SKM-1 (cell line): ENCODE results near the gene NACC2.

ENCODE experiments used
- DNase-seq: peaks from one replicate; lab custom pipeline; 2025; ENCODE audit not compliant: unreplicated experiment; lab: John Stamatoyannopoulos, UW

NACC2 gene

DNA sequence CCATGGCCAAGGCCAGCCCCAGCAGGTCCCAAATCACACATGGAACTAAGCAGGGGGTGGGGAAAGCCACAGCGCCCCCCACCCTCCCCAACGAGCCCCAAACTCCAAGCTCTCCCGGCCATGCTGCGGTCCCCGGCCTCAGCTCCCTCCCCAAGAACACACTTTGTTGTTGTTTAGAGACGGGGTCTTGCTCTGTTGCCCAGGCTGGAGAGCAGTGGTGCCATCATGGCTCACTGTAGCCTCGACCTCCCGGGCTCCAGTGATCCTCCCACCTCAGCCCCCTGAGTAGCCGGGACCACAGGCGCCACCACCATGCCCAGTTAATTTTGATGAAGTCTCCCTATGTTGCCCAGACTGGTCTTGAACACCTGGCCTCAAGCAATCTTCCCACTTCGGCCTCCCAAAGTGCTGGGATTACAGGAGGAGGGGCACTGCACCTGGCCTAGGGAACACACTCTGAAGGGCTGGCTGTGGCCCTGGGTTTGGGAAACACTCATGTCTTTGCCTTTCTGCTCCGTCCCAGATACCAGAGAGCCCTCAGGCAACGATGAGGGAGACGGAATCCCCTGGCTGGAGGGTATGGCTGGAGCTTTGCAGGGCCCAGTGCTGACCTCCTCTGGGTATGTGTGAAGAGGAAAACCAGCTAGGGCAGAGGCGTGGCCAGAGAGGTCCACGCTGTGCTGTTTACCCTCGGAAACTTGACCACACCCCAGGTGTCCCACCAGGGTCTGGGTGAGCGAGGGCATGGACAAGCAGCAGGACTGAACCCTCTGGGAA, 80.8 kb downstream of the NACC2 start:
- no peak for DNase-seq

GRCh38 chr9:136013524-136014034, 81.5 kb downstream of the NACC2 start:
- no peak for DNase-seq

DNA sequence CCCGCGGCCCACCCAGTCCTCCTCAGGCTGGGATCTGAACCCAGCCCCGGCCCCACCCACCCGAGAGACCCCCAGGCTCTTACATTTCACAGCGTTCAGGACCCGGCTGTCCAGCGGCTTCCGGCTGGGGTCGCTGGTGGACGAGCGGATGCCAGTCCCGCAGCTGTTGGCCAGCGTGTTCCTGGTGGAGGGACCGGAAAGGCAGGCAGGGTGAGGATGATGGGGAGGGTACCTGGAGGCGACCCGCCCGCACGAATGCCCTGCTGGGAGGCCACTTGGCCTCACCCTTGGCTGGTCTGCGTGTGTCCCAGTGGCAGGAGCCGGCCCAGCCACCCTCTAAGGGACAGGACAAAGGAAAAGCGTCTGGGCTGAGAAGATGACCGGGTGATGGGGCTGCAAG, 82.0 kb downstream of the NACC2 start:
- DNase-seq, result no peak

GRCh38 chr9:136012651-136013050, 82.4 kb downstream of the NACC2 start:
- DNase-seq, result no peak

DNA sequence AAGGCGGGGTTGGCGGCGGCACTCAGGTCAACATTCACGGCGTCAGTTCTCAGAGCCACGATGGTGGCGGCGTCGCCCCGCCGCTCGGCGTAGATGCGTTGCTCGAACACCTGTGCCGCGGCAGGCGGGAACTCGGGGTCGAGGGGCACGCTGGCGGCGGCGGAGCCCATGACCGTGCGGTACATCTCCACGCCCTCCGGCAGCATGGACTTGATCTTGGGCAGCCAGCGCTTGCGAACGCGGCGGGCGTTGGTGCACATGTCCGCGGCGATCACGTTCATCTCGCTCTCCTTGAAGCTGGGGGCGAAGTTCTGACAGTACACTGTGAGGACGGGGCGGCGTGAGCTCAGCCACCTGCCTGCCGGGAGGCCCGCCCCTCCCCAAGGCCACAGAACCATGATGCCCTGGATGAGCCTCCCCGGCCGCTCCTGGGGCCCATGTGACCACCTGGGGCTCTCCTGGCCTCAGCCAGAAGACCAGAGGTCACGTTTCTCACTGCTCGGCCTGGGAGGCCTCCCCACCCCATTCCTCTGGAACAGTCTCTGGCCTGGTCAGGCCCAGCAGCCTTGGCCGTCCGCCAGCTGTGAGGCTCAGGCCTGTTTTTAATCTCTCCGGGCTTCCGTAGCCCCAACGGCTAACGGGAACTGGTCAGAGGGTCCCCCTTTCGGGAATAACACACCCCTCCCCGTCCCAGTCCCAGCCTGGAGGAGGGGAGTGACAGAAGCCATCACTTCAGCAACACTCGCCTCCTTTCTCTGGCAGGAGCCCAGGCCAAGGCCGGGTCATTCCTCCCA, 83.2 kb downstream of the NACC2 start:
- no peak for DNase-seq

GRCh38 chr9:136011376-136011702, 83.8 kb downstream of the NACC2 start:
- DNase-seq, result no peak

DNA sequence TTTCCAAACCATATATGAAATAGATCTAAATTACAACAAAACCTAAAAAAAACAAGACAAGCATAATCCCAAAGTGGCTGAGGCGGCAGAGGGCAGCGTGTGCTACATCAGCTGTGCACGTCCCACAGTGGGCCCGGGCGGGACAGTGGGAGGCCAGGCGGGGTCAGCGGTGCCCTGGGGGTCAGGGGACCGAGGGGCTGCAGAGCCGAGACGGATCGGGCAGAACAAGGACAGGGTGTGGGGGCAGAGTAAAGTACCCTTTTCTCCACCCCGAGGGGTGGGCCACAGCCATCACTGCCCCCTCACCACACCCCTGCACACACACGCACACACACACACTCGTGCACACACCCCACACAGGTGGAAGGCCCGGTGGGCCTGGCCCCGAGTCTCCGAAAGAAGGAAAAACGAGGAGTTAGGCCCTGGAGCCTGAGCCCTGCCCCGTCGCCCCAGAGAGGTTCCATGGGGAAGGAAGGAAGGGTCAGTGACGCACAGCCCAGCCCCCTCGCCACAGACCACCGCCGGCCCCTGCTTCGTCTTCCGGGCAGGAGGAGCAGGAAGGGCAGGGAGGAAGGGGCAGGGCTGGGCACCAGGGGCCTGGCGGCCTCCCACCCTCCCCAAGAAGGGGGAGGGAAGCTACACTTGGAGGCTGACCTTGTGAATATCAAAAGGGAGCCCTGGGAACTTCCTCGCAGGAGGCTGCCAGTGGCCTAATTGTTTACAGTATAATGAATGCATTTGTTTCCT, 84.3 kb downstream of the NACC2 start:
- DNase-seq, result no peak

- DNase-seq, result no peak
Observed at GRCh38 chr9:136010176-136010575, 84.9 kb downstream of the NACC2 start.

DNA sequence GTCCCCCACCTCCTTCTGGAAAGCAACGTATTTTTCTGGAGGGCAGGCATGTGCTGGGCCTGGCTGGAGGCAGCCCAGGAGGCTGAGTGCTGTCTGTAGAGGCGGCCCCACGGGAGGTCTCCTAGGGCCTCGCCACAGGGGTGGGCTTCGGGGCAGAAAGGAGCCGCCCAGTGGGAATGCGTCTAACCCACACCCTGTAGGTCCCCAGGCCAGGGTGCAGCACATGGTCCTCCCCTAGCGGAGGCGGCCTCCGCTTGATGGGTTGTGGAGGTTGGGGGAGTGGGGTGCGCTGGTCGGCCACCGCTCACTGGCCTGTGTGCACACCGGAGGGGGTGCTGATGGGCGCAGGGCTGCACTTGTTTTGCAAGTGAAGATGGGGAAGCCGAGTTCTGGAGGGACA, 85.6 kb downstream of the NACC2 start:
- no peak for DNase-seq

DNA sequence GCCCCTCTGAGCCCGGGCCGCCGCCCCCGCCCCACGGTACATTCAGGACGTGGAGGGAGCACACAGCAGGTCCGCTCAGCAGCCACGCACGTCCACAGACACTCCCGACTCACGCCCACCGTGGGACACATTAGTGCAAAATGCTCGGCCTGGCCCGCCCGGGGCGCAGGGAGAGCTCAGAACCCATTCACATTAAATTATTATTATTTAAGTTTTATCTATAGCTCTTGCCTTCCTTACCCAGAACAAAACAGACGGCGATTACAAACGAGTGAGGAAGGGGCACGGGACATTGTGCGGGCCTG, 86.4 kb downstream of the NACC2 start:
- DNase-seq, result no peak

GRCh38 chr9:136007934-136008692, 87.0 kb downstream of the NACC2 start:
- no peak for DNase-seq

GRCh38 chr9:136007276-136007933, 87.7 kb downstream of the NACC2 start:
- no peak for DNase-seq

DNA sequence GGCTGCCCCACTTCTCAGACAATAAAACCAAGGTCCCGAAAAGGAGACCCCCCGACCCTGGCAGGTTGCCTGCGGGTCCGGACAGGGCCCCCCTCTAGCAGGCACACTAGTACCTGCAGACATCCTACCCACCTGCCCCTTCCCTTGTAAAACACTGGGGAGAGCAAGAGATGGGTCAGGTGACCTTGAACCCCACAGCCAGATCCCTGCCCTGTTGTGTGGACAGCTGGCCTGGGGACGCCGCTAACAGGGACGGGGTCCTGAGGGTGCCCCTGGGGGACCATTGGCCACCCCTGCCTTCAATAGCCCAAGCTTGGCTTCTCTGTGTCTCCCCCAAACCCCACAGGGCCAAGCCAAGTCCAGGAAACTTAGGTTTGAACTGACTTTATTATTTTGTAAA, 88.9 kb downstream of the NACC2 start:
- DNase-seq, result no peak

GRCh38 chr9:136004712-136005111, 90.4 kb downstream of the NACC2 start:
- DNase-seq, result no peak

- DNase-seq, result no peak
Observed at GRCh38 chr9:136004219-136004618, 90.9 kb downstream of the NACC2 start.

DNA sequence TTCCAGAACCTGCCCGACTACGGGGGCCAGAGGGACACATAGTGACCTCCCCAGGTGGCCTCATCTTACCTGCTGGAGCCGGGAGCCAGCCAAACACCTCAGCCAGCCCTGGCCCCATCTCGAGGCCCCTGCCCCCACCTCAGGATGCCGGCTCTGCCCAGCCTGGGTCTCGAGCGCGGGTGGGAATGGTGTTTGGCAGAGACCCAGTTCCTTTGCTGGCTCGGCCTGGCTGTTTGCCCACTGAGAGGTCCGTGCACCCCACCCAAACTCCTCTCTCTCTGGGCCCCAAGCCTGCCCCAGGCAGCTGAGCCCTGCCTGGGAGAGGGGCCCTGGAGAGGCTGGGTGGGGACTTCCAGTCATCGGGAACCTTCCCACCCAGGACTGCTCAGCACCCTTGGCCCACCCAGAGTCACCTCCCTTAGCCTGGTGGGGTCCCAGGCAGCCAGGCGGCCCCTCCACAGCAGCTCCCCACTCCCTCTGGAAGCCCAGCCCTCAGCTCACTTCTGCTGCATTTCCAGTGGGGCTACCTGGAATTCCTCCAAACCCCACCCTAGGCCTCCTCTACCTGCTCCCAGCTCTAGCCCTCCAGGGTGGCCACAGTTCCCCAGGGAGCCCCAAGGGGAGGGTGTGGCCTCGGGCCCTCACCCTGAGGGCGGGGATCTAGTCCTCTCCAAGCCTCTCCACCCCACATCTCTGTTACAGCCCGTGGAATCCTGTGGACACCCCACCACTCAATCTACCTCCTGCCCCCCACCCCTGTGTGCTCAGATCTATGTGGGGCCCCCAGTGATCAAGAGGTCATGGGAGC, 91.5 kb downstream of the NACC2 start:
- no peak for DNase-seq

- no peak for DNase-seq
Observed at GRCh38 chr9:136002881-136003280, 92.2 kb downstream of the NACC2 start.

- DNase-seq, result no peak
Observed at GRCh38 chr9:136002215-136002614, 92.9 kb downstream of the NACC2 start.

GRCh38 chr9:136001231-136001630, 93.9 kb downstream of the NACC2 start:
- DNase-seq, result no peak
